NCI-H187 (cell line): Measurements from ENCODE around the gene TRIM15.
"Not testable (repeated sequence)": the region's sequence is repeated elsewhere in the genome, so short reads cannot be mapped to it uniquely, and the experiment has no call there.

ENCODE experiments used
- DNase-seq, 2 experiments: peaks; one replicate each; lab custom pipeline; 2025; lab: John Stamatoyannopoulos, UW

Gene TRIM15

DNA sequence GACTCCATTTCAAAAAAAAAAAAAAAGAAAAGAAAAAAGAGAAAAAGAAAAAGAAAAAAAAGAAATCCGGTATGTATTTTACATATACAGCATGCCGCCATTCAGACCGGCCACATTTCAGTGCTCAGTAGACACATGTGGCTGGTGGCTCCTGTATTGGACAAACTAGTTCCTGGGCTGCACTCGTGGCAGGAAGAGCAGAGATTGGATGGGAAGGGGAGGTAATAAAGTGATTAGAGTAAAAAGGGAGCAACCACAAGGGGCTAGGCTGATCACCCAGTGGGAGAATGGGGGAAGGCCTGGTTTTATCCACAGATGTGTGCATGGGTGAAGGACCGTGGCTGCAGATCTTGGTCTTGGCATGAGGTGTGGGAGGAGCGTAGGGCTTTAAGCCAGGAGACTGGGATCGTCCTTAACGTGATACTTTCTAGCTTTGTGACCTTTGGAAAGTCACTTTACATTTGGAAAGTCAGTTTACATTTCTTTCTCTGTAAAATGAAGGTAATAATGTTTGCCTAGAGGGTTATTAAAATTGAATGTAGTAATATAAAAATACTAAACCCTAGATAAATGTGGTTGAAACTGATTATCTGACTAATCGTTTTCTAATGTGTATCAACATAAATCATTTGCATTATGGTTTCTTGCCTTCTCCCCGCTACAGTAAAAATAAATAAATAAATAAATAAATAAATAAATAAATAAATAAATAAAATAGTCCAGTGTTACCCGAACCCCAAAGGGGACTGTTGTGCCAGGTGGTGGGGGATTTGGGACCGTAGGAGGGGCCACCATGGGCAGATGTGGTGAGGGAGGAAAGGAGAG, 869 bp upstream of the TRIM15 start:
- DNase-seq, result no peak

DNA sequence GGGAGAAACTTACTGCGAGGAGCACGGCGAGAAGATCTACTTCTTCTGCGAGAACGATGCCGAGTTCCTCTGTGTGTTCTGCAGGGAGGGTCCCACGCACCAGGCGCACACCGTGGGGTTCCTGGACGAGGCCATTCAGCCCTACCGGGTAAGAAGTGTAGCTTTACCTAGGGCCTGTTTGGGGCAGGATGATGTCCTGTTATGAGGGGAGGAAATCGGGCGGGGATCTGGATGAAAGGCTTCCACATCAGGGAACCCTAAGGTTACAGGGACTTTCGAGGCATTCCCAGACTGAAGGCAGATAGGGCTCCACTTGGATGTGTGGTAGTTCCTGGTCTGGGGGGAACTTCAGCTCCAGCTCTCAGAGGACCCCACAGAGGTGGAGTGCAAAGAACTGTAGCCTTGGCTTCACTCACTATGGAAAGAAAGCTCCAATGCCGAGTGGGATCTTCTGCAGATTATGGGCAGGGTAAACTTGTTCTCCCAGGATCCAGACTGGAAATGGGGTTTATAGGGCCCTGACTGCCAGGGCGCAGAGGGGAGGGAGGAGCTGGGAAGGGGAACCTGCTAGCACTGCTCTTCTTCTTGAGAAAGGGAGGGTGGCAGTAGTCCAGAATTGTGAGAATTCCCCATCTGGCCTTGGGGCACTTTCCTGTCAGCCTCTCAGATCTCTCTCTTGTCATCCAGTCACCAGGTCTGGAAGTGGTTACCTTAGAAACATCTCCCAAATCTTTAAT, 740 bp downstream of the TRIM15 start:
- no peak for DNase-seq

DNA sequence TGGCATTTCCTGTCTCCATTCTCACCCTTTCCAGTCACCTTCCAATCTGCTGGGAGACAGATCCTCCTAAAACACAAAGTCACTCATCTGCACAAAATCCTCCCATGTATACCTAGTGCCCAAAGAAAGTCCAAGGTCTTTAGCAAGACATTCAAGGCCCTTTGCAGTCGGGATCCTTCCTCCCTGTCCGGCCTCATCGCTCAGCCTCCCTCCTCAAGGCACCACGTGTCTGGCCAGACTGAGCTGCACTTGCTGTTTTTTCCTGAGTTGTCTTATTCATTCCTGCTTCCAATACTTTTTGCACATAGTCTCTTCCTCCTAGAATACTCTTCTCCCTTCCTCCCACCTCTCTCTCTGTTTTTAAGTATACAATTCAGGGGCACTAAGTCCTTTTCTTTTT, 1.4 kb downstream of the TRIM15 start:
- DNase-seq, result no peak

DNA sequence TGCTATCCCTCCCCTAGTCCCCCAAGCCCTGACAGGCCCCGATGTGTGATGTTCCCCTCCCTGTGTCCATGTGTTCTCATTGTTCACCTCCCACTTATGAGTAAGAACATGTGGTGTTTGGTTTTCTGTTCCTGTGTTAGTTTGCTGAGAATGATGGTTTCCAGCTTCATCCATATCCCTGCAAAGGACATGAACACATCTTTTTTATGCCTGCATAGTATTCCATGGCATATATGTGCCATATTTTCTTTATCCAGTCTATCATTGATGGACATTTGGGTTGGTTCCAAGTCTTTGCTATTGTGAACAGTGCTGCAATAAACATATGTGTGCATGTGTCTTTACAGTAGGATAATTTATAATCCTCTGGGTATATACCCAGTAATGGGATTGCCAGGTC, 1.9 kb downstream of the TRIM15 start:
- not testable (repeated sequence) for DNase-seq

DNA sequence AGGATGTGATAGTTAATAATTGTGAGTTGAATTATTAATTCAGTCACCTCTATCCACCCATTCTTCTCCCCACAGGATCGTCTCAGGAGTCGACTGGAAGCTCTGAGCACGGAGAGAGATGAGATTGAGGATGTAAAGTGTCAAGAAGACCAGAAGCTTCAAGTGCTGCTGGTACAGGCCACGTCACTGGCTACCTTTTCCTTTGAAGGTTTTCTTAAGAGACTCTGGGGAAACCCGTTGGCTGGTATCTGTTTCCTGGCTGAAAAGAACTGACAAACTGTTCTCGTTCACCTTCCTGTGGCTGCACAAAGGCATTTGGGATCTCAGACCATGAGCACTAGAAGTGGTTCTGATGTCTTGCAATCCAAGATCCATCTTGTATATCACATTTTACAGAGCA, 3.8 kb downstream of the TRIM15 start:
- no peak for DNase-seq

DNA sequence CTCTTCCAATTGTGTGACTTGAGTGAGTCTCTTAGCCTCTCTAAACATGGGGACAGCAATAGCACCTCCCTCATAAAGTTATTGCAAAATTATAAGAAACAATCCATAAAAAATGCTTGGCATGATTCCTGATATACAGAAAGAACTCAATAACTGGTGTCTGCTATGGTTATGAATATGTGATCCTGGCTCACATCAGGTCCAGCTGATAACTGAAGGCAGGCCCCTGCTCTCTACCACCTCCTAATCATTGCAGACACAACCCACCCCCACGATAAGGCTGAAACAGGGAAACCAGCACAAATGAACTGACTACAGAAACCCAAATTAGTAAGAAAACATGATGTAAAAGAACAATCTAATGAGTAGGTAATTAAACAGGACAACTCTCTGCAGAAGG, 5.4 kb downstream of the TRIM15 start:
- DNase-seq, result no peak

DNA sequence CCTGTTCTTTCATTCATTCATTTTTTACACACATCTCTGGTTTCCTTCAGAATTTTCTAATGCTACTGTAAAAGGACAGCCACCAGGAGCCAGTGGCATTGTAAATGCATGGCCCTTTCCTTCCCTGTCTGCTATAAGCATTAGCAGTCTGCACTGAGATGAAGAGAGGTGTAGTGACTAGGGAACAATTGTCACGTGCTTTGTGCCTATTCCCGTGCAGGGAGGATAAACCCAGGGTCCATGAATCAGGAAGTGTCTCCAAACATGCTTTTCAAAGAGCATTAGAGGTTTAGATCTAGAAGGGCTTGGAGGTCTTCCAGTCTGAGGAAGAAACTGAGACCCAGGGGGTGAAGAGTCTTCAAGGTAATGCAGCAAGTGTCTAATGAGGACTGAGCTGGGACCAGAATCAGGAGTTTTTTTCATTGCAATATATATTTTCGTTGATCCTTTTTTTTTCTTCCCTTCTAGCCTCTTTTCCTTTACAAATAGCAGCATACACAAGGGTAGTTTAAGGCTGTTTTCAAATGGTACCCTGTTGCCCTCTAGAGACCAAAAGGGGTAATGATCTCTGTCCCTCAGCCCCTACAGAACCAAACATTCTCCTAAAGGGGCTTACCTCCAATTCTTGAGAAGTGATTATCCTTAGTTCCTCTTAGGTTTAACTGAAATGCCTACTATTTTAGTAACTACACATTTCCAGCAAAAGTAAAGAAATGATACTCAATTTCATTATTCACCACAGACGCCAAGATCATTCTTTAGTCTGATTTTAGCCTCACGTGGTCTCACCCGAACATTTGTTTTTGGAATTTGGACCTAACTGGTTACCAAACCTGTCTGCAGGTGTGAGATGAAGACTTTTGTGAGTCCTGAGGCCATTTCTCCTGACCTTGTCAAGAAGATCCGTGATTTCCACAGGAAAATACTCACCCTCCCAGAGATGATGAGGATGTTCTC, 6.6 kb downstream of the TRIM15 start:
- DNase-seq, result no peak

DNA sequence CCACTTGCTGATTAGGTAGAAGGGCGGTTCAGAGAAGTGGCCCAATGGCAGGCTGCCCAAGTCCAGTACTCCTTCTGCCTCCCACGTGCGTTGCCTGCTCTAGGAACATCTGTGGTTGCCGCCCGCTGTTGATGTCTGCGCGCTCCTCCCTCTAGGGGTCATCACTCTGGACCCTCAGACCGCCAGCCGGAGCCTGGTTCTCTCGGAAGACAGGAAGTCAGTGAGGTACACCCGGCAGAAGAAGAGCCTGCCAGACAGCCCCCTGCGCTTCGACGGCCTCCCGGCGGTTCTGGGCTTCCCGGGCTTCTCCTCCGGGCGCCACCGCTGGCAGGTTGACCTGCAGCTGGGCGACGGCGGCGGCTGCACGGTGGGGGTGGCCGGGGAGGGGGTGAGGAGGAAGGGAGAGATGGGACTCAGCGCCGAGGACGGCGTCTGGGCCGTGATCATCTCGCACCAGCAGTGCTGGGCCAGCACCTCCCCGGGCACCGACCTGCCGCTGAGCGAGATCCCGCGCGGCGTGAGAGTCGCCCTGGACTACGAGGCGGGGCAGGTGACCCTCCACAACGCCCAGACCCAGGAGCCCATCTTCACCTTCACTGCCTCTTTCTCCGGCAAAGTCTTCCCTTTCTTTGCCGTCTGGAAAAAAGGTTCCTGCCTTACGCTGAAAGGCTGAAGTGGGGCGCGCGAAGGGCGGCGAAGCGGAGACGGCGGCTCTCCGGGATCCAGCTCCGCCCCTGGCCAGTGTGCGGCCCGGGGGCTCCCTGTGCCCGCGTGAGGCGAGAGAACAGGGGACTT, 8.5 kb downstream of the TRIM15 start:
- DNase-seq, result no peak

DNA sequence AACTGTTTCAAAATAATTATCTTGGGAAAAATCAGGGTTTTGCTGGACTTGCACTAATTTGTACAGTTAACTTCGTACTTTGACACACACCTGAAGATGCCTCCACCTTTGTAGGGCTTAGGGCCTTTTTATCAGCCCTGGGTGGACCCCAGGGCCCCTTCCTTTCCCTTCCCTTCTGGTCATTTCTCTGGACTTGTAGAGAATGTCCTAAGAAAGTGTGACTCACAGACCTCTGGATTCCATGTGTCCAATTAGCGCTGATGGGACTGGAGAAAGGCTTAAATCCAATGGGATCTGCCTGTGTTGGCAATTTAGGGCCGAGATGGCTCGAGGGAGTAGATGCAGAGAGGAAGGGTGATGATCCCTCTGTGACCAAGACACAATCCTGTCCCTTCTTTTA, 9.3 kb downstream of the TRIM15 start:
- DNase-seq, result no peak

DNA sequence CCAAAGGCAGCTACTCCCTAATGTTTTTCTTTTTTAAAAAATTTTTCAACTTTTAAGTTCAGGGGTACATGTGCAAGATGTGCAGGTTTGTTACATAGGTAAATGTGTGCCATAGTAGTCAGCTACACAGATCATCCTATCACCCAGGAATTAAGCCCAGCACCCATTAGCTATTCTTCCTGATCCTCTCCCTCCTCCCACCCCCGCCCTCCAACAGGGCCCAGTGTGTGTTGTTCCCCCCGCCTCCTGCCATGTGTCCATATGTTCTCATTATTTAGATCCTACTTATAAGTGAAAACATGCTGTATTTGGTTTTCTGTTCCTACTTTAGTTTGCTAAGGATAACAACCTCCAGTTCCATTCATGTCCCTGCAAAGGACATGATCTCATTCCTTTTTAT, 12.4 kb downstream of the TRIM15 start:
- no peak for DNase-seq

DNA sequence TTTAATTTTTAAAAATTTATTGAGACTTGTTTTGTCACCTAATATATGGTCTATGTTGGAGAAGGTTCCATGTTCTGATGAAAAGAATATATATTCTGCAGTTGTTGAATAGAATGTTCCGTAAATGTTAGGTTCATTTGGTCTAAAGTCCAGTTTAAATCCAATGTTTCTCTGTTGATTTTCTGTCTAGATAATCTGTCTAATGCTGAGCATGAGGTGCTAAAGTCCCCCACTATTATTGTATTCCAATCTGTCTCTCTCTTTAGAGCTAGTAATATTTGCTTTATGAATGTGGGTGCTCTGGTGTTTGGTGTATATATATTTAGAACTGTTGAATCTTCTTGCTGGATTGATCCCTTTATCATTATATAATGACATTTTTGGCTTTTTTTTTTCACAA, 15.5 kb downstream of the TRIM15 start:
- no peak for DNase-seq

DNA sequence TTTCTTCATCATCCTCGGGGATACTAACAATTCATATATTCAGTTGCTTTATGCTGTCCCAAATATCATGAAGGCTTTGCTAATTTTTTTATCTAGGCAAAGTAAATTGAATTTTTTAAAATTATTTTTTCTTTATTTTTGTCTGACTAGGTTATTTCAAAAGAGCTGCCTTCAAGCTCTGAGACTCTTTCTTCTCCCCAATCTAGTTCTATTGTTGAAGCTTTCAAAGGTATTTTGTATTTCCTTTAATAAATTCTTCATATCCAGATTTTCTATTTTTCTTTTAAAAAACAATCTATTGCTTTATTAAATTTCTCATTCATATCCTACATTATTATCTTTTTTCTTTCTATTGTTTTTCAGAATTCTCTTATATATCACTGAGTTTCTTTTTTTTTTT, 16.8 kb downstream of the TRIM15 start:
- DNase-seq, result no peak

DNA sequence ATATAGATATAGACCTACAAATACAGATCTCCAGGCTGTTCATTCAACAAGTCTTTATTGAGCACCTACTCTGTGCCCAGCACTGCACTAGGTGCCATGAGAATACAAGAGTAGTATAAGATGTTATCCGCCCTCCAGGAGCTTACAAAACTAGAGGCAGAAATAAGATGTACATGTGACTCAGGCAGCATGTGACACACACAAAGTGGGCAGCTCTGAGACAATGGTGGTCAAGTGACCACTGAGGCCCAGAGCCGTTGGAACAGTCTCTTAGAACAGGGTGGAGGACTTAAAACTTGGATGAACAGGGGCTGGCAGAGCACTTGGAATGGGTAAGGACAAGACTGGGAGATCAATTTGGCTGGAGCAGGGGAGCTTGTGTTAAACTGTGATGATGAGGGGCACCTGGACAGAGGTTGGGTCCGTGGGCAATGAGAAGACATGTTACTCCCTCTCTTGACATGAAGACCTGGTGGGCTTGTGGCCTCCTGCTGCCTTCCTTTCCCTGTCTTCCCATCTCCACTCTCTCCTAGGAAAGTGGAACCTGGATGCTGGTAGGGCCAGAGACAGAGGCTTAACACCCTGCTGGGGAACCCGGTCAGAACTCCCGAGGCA, 21.2 kb downstream of the TRIM15 start:
- DNase-seq, result no peak

DNA sequence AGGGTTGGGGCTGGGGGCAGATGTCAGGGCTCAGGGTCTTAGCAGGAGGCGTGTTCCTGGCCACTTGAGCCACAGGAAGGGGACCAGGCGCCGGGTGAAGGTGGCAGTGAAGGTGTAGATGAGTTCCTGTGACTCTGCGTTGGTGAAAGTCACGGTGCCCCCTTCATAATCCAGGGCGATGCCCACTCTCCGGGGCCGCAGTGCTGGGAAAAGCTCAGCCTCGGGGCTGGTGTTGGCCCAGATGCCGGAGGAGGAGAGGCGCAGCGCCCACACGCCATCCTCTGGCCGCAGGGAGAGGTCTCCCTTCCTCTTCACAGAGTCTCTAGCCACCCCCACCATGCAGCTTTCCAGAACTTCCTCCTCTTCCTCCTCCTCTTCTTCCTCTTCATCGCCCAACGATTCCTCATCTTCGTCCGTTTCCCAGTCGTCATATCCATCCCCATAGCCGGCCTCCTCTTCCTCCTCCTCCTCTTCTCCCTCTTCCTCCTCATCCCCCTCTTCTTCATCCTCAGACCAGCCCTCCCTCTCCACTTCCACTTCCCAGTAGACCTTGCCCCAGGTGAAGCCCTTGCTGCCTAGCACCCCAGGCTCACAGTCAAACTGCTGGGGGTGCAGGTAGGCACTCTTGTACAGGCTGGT, 22.6 kb downstream of the TRIM15 start:
- DNase-seq, result no peak

DNA sequence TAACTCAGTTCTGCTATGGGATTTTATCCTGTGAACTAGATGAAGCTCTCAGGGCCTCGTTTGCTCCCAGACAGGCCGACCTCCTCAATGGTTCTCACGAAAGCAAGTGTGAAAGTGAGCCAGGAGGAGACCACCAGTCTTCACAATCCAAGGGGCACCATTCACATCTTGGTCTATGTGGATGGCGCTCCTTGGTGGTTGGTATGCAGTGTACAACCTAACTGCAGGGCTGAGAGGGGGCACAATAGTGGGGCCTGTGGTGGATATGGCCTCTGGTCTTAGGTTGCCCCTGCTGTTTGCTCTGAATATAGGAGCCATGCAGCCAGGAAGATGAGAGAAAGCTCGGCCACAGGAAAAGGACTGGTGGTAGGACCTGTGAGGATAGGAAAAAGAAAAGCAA, 25.2 kb downstream of the TRIM15 start:
- DNase-seq, result no peak

DNA sequence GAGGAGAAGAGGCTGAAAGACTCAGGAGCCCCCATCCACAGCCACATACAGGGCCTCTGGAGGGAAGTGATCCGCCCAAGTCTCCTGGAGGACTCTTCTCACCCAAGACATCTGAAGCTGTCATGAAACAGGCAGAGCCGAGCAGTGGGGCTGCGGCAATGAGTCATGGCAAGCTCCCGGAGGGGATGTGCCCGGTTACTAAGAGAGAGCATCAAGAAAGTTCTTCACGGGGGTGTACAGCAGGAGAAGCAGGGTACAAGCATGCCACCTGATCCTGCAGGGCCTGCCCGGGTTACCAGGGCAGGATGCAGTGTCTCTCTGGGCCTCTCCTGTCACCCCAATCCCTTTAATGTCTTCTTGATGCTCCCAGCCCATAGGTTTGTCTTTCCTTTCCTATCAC, 28.7 kb downstream of the TRIM15 start:
- DNase-seq, result no peak

DNA sequence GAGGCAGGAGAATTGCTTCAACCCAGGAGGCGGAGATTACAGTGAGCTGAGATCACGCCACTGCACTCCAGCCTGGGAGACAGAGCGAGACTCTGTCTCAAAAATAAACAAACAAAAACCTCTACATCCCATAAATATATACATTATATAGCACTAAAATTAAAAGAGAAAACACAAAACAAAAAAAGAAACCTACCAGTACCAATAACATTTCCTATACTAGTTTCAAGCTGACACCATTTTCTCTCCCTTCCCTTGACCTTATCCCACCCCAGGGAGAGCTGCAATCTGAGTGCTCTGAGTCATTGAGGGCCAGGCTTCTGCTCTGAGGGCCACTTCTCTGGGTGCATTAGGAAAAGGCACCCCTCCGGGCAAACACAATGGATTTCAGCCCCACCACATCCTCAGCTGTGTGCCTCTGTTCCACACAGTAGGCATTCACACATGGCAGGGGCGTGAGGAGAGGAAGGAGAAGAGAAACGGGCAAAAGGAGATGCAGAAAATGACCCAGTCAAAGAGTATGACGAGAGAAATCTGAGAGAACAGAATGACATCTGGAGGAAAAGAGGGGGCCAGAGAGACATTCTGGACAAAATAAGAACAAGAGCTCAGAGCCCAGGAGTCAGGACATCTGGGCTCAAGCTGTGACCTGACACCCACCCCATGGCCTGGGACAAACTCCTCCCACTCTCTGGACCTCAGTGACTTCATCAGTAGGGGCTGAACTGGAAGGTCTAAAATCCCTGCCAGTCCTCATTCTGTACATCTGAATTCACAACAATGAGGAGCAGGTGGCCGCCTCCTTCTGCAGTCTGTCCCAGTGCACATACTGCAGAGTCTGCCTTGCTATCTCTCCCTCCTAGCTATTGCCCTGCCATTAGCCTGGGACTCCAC, 31.7 kb downstream of the TRIM15 start:
- DNase-seq, result no peak

DNA sequence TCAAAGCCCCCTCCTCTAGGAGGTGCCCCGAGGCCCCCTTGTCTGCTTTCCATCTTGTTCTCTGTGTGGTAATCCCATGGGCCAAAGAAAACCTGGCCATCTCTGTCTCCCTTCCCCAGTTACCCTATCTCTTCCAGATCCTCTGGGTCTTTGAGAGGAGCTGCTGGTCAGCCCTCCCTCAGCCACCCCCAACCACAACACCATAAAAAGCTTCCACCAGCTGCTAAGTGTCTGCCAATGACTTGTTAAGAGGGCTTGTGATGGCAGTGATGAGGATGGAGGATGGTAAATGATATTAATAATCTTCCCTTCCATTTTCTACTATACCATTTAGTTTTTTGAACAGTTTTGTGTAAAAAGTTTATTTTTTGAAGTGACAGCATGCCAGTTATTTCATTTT, 32.6 kb downstream of the TRIM15 start:
- DNase-seq, result no peak

DNA sequence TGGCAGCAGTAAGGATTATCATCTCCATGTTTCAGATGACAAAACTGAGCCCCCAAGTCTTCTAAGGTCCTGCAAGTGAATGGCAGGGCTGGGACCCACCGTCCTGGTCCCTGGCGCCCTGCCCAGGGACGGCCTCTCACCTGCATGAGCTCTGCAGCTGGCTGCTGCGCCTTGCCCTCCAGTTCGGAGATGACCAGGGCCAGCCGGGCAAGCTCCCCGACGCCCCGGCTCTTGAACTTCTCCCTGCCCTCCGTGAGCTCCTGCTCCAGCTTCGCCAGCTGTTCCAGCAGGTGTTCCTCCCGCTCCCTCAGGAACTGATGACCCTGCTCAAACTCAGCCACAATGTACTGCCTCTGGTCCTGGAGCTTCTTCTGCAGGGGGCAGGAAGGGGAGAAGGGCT, 33.0 kb downstream of the TRIM15 start:
- no peak for DNase-seq
